ENCODE results near the gene VIPR2.

- TF ChIP-seq, protein P1, sequence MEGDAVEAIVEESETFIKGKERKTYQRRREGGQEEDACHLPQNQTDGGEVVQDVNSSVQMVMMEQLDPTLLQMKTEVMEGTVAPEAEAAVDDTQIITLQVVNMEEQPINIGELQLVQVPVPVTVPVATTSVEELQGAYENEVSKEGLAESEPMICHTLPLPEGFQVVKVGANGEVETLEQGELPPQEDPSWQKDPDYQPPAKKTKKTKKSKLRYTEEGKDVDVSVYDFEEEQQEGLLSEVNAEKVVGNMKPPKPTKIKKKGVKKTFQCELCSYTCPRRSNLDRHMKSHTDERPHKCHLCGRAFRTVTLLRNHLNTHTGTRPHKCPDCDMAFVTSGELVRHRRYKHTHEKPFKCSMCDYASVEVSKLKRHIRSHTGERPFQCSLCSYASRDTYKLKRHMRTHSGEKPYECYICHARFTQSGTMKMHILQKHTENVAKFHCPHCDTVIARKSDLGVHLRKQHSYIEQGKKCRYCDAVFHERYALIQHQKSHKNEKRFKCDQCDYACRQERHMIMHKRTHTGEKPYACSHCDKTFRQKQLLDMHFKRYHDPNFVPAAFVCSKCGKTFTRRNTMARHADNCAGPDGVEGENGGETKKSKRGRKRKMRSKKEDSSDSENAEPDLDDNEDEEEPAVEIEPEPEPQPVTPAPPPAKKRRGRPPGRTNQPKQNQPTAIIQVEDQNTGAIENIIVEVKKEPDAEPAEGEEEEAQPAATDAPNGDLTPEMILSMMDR (IDR thresholded peaks at IDR 0.05), result no peak
- TF ChIP-seq POLR2A (IDR thresholded peaks at IDR 0.05) (no peak), POLR2AphosphoS5 (IDR thresholded peaks at IDR 0.05) (no peak), EP300 (IDR thresholded peaks at IDR 0.05) (no peak)
These were observed at the start of gene VIPR2 for GRCh38 chr7:159144758-159145489.

Measured in suprapubic skin (tissue), 4 donors.